ENCODE data around the gene USP27X. TPM values are rescaled to one million over a fixed set of nuclear protein-coding genes. Genes with fewer than 3 reads are reported as not detected.
A peak's percentile ranks its signal among the peaks of the same experiment; 100 is the strongest.

Gene USP27X
- total and polyA plus RNA-seq, 2 of the 8 experiments (the other 6 are each of a cell fraction or from before 2014, with no cell fraction given): 3.8 to 4.7 TPM

GRCh38 chrX:49922291-49923241 lies 43.3 kb downstream of the USP27X start, which contains the start of gene CLCN5 (continued):
- TF ChIP-seq POLR2AphosphoS5 (IDR thresholded peaks at IDR 0.05; ENCODE audit: low read depth, low read length) (no peak), YY1 (IDR thresholded peaks at IDR 0.05; ENCODE audit: low read depth, low read length) (peak; percentile 59; the same call in 1 of the 2 replicates), TAF1 (IDR thresholded peaks at IDR 0.05; ENCODE audit: low read depth, low read length) (peak; percentile 25; the same call in 1 of the 2 replicates), KDM4A (IDR thresholded peaks at IDR 0.05; ENCODE audit: low read depth, low read length, severe bottlenecking) (peak; percentile 46)
